G401.6 (cell line): ENCODE results near the gene TTC6.

Source experiments
- FAIRE-seq: peaks from 2 replicates; lab custom pipeline; 2012; peaks lifted over from hg19 to GRCh38; lab: Jason Lieb, UNC

Gene TTC6

GRCh38 chr14:37586797-37587130 is 8.7 kb upstream of the TTC6 start:
- FAIRE-seq, result no peak

- FAIRE-seq, result no peak
These were observed 8.2 kb upstream of the TTC6 start for GRCh38 chr14:37587131-37587803.

- FAIRE-seq, result no peak
These were observed 7.4 kb upstream of the TTC6 start for GRCh38 chr14:37587881-37588666.

GRCh38 chr14:37588667-37588955 is 6.8 kb upstream of the TTC6 start:
- no peak for FAIRE-seq

GRCh38 chr14:37588956-37589714 is 6.3 kb upstream of the TTC6 start:
- no peak for FAIRE-seq

- peak; percentile 28 for FAIRE-seq
These were observed 5.6 kb upstream of the TTC6 start for GRCh38 chr14:37589715-37590427.

- no peak for FAIRE-seq
These were observed 4.8 kb upstream of the TTC6 start for GRCh38 chr14:37590428-37591139.

- FAIRE-seq, result no peak
These were observed 4.0 kb upstream of the TTC6 start for GRCh38 chr14:37591311-37591940.

GRCh38 chr14:37591941-37592481 is 3.4 kb upstream of the TTC6 start:
- no peak for FAIRE-seq

GRCh38 chr14:37592482-37593408 is 2.7 kb upstream of the TTC6 start:
- no peak for FAIRE-seq

GRCh38 chr14:37593511-37594237 is 1.8 kb upstream of the TTC6 start:
- FAIRE-seq, result no peak

GRCh38 chr14:37594238-37594970 is 1.0 kb upstream of the TTC6 start:
- FAIRE-seq, result peak; percentile 82

- FAIRE-seq, result no peak
These were observed 586 bp downstream of the TTC6 start for GRCh38 chr14:37595809-37596621.

GRCh38 chr14:37596790-37597472 is 1.5 kb downstream of the TTC6 start:
- no peak for FAIRE-seq

GRCh38 chr14:37597538-37597913 is 2.1 kb downstream of the TTC6 start:
- FAIRE-seq, result no peak

GRCh38 chr14:37597914-37598746 is 2.7 kb downstream of the TTC6 start:
- no peak for FAIRE-seq
